ENCODE data around the gene ANO6.
"Not testable (repeated sequence)": the region's sequence is repeated elsewhere in the genome, so short reads cannot be mapped to it uniquely, and the experiment has no call there.

Gene ANO6

GRCh38 chr12:45212064-45212463 is 3.8 kb upstream of the ANO6 start:
- DNase-seq, result no peak

GRCh38 chr12:45213107-45213506 is 2.8 kb upstream of the ANO6 start:
- no peak for DNase-seq

GRCh38 chr12:45214071-45214470 is 1.8 kb upstream of the ANO6 start:
- no peak for DNase-seq

- peak; percentile 53 for DNase-seq
These were observed 1.0 kb upstream of the ANO6 start for GRCh38 chr12:45214749-45215418.

- peak; percentile 61 for DNase-seq
These were observed 511 bp downstream of the ANO6 start for GRCh38 chr12:45216230-45216982.

- peak; percentile 33 for DNase-seq
These were observed 1.1 kb downstream of the ANO6 start for GRCh38 chr12:45216983-45217485.

GRCh38 chr12:45217846-45218245 is 2.0 kb downstream of the ANO6 start:
- peak; percentile 1 for DNase-seq

- DNase-seq, result no peak
These were observed 3.7 kb downstream of the ANO6 start for GRCh38 chr12:45219621-45220020.

- DNase-seq, result no peak
These were observed 4.6 kb downstream of the ANO6 start for GRCh38 chr12:45220363-45220931.

- DNase-seq, result no peak
These were observed 5.1 kb downstream of the ANO6 start for GRCh38 chr12:45220969-45221368.

- no peak for DNase-seq
These were observed 8.0 kb downstream of the ANO6 start for GRCh38 chr12:45223868-45224267.

- DNase-seq, result no peak
These were observed 8.4 kb downstream of the ANO6 start for GRCh38 chr12:45224311-45224710.

GRCh38 chr12:45226021-45226420 is 10.1 kb downstream of the ANO6 start:
- no peak for DNase-seq

- DNase-seq, result no peak
These were observed 11.6 kb downstream of the ANO6 start for GRCh38 chr12:45227316-45228067.

GRCh38 chr12:45231515-45232145 is 15.7 kb downstream of the ANO6 start:
- peak; percentile 88 for DNase-seq

- DNase-seq, result peak; percentile 21
These were observed 16.4 kb downstream of the ANO6 start for GRCh38 chr12:45232146-45232755.

- DNase-seq, result peak; percentile 98
These were observed 17.0 kb downstream of the ANO6 start for GRCh38 chr12:45232756-45233372.

- peak; percentile 99 for DNase-seq
These were observed 18.4 kb downstream of the ANO6 start for GRCh38 chr12:45234139-45234865.

- peak; percentile 66 for DNase-seq
These were observed 19.5 kb downstream of the ANO6 start for GRCh38 chr12:45235087-45236025.

- not testable (repeated sequence) for DNase-seq
These were observed 20.5 kb downstream of the ANO6 start for GRCh38 chr12:45236383-45236782.
